Gastroesophageal sphincter (tissue), 4 donors: ENCODE results near the gene SLC35F3. TPM values are rescaled to one million over a fixed set of nuclear protein-coding genes. Genes with fewer than 3 reads are reported as not detected.

Experiments
- ATAC-seq: fragments of 150-250 bp; one replicate; pipeline ENCODE4 v1.9.1; 2016; ENCODE audit warnings: mild to moderate bottlenecking, moderate library complexity
- H3K27ac ChIP-seq, 4 donors: fragments of 200-600 bp; sonication (generic) in 3 of 4; 1 replicate in 3 of 4; 2 replicates in 1 of 4; pipeline ENCODE4 v1.5.1; 2016 to 2019
- H3K27me3 ChIP-seq: fragments of 200-600 bp; sonication (generic); one replicate; pipeline ENCODE4 v1.5.1; 2019
- H3K36me3 ChIP-seq, 2 donors: fragments of 200-600 bp; sonication (generic); one replicate each; pipeline ENCODE4 v1.5.1; 2019; ENCODE audit warnings: control low read depth in 1 of 2
- H3K4me1 ChIP-seq, 3 donors: fragments of 200-600 bp; sonication (generic); 1 replicate in 2 of 3; 2 replicates in 1 of 3; pipeline ENCODE4 v1.5.1; 2016 to 2019; ENCODE audit warnings: control low read depth in 2 of 3
- H3K4me3 ChIP-seq, 2 donors: fragments of 200-600 bp; sonication (generic); one replicate each; pipeline ENCODE4 v1.5.1; 2019; ENCODE audit warnings: mild to moderate bottlenecking in 1 of 2, moderate library complexity in 1 of 2
- H3K9me3 ChIP-seq, 3 donors: fragments of 200-600 bp; sonication (generic); one replicate each; pipeline ENCODE4 v1.5.1; 2017 to 2019; ENCODE audit warnings: control low read depth in 2 of 3
- EP300 ChIP-seq: sonication (generic); formaldehyde crosslinking; IDR thresholded peaks from one replicate; pipeline ENCODE4 v1.6.1; 2017; ENCODE audit warnings: antibody characterized with exemption, mild to moderate bottlenecking
- POLR2A ChIP-seq, 2 donors: fragments of 450-650 bp; IDR thresholded peaks; one replicate each; pipeline ENCODE4 v1.6.1; 2017; ENCODE audit warnings: antibody characterized with exemption in 2 of 2, mild to moderate bottlenecking in 2 of 2, moderate library complexity in 1 of 2
- POLR2AphosphoS5 ChIP-seq: sonication (generic); formaldehyde crosslinking; IDR thresholded peaks from one replicate; pipeline ENCODE4 v1.6.1; 2017; ENCODE audit warnings: antibody characterized with exemption
- WGBS, 2 donors: methylation state at CpG; one replicate each; pipeline ENCODE4 v1.1.5; 2018; ENCODE audit warnings: low coverage in 1 of 2; 5-methylcytosine and 5-hydroxymethylcytosine counted together
- total RNA-seq, 4 donors: library from RNA; depleted of rRNA; stranded (reverse); fragments of >200 nt; gene quantifications; one replicate each; pipeline ENCODE4 v1.1.0, GENCODE V29; 2016
- TF ChIP-seq, protein P1 (sequence below), 4 experiments: fragments of 200-600 bp in 2 of 4; fragments of 450-650 bp in 2 of 4; sonication (generic) in 1 of 4; IDR thresholded peaks; one replicate each; pipeline ENCODE4 v1.5.1; 2017 to 2019; ENCODE audit warnings: antibody characterized with exemption in 4 of 4, mild to moderate bottlenecking in 2 of 4, moderate library complexity in 2 of 4

SLC35F3 gene
- total RNA-seq, 4 donors from 2014 or later = 0.16 to 0.62 (median 0.54) TPM; not detected in 1

DNA sequence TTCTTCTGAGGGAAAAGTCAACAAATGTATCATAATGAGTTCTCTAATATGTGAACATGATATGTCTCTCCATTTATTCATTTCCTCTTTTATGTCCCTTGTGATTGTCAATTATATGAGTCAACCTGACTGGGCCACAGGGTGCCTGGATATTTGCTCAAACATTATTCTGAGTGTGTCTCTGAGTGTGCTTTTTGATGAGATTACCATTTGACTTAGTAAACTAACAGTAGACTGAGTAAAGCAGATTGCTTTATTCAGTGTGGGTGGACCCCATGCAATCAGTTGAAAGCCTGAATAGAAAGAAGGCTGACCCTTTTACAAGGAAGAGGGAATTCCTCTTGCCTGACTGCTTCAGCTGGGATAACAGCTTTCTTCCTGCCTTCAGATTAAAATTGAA lies 142.6 kb downstream of the SLC35F3 start:
- no peak for TF ChIP-seq POLR2A (IDR thresholded peaks at IDR 0.05)
- TF ChIP-seq EP300 = no peak
- TF ChIP-seq POLR2AphosphoS5 = no peak
- TF ChIP-seq, protein P1, sequence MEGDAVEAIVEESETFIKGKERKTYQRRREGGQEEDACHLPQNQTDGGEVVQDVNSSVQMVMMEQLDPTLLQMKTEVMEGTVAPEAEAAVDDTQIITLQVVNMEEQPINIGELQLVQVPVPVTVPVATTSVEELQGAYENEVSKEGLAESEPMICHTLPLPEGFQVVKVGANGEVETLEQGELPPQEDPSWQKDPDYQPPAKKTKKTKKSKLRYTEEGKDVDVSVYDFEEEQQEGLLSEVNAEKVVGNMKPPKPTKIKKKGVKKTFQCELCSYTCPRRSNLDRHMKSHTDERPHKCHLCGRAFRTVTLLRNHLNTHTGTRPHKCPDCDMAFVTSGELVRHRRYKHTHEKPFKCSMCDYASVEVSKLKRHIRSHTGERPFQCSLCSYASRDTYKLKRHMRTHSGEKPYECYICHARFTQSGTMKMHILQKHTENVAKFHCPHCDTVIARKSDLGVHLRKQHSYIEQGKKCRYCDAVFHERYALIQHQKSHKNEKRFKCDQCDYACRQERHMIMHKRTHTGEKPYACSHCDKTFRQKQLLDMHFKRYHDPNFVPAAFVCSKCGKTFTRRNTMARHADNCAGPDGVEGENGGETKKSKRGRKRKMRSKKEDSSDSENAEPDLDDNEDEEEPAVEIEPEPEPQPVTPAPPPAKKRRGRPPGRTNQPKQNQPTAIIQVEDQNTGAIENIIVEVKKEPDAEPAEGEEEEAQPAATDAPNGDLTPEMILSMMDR (IDR thresholded peaks at IDR 0.05) = no peak
- H3K4me3 ChIP-seq = no peak overlapping the region

DNA sequence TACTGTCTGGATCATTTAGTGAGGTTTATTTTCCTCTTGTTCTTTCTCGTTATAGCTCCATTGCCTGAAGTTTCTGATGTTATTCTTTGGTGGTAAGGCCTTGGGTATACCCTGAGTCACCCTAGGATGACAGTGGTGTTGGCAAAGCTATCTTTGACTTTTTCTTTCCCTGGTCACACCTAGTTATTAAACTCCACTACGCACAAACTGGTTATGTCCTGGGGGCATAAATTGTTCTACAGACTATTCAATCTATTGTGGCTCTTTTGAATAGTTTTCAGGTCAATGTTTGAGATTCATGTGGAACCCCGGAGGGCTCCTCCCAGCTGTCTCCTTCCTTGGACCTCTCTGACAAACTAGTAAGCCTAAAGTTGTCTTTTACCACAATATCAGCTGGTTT lies 157.7 kb downstream of the SLC35F3 start:
- Histone ChIP-seq H3K4me1 (no peaks in the 10 kb centered on the region), H3K27me3 (no peaks in the 10 kb centered on the region), H3K4me3 (no peak overlapping the region), H3K36me3 (no peaks in the 10 kb centered on the region), H3K9me3 (peaks cover 0 to 15% (median 0%) of the 10 kb centered on the region in 3 donors), H3K27ac (no peak overlapping the region)
- WGBS, 2 donors = 67 to 94% methylated on average over 1 to 3 of the region's 3 CpGs
- TF ChIP-seq POLR2A (IDR thresholded peaks at IDR 0.05) (no peak), EP300 (no peak), POLR2AphosphoS5 (no peak)
- TF ChIP-seq, protein P1 (IDR thresholded peaks at IDR 0.05) = no peak
- no peak for ATAC-seq

More for the DNA sequence above, 142.6 kb downstream of the SLC35F3 start:
- Histone ChIP-seq H3K4me1 (no peaks in the 10 kb centered on the region), H3K9me3 (peaks cover 0 to 29% (median 0%) of the 10 kb centered on the region in 3 donors), H3K27ac (no peak overlapping the region), H3K36me3 (no peaks in the 10 kb centered on the region), H3K27me3 (no peaks in the 10 kb centered on the region)
- ATAC-seq = no peak

DNA sequence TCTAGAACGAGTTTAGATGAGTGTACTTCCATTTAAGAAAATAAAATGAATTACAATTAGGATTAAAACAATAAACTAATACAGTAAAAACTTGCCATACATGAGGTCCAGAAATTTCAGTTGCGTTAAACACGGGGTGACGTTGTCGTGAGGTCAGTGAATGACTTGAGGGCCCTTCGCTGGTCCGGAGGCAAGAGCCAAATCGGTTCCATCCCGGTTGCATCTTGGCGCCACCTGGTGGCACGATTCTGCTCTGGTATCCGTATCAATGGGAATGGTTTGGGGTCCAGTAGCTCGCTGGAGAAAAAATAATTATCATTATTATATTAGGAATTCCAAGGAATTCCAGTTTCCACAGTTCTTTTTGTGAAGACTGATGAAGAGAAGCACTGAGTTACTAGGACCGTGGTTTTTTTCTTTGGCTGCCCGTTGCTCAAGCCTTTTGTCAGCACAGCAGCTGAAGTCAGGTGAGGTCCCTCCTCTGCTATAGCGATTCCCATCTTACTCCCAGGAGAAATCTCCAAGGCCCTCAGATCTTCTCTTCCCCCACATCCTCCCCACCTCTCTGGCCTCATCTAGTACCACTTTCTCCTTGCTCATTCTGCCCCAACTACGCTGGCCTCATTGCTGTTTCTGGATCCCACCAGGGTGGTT lies 161.4 kb downstream of the SLC35F3 start:
- 19 to 24% methylated on average over 14 to 17 of the region's 17 CpGs for WGBS, 2 donors
- no peak for TF ChIP-seq POLR2A (IDR thresholded peaks at IDR 0.05)
- TF ChIP-seq, protein P1 (IDR thresholded peaks at IDR 0.05) = peak in 3 of 4 experiments; percentile 24 to 59 (median 42)
- H3K9me3 ChIP-seq = peaks cover 0 to 12% (median 0%) of the 10 kb centered on the region in 3 donors
- H3K4me1 ChIP-seq = no peaks in the 10 kb centered on the region
- H3K27ac ChIP-seq = no peak overlapping the region
- H3K27me3 ChIP-seq = no peaks in the 10 kb centered on the region
- H3K36me3 ChIP-seq = no peaks in the 10 kb centered on the region
- H3K4me3 ChIP-seq = no peak overlapping the region
- no peak for ATAC-seq

DNA sequence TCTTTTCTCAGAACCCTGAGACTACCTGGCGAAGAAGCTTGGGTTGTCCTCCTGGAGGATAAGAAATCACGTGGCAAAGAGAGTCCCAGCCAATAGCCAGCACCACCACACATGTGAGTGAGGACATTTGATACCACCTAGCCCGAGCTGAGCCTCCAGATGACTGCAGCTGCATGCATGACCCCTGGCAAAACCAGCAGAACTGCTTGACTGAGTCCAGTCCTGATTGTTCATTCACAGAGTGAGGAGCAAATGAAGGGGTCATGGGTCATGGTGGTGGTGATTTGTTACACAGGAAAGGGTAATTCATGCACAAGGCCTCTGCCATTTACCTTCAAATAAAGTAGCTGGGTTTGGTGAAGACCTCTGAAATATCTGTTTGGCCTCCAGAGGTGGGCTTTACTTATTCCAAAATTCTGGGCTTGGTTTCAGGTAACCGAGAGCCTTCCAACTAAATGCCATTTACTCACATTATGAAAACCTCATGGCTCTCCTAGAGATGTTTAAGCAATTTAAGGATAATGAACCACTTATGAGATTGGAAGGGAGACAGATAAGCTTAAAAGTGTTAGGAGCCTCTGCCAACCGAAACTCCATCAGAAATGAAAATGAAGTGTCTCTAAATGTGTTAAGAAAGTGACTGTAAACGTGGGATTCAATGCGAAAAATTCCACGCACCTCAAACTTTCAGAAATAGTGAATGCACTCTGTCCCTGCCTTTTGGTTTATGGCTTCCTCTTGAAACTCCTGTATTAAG lies 163.3 kb downstream of the SLC35F3 start:
- Histone ChIP-seq H3K4me3 (no peak overlapping the region), H3K36me3 (no peaks in the 10 kb centered on the region), H3K4me1 (no peaks in the 10 kb centered on the region), H3K9me3 (no peaks in the 10 kb centered on the region), H3K27ac (no peak overlapping the region), H3K27me3 (no peaks in the 10 kb centered on the region)
- WGBS, 2 donors = 52 to 58% methylated on average over 7 to 8 of the region's 8 CpGs
- TF ChIP-seq, protein P1 (IDR thresholded peaks at IDR 0.05) = no peak
- TF ChIP-seq POLR2A (IDR thresholded peaks at IDR 0.05) (no peak), EP300 (no peak), POLR2AphosphoS5 (no peak)
- no peak for ATAC-seq

DNA sequence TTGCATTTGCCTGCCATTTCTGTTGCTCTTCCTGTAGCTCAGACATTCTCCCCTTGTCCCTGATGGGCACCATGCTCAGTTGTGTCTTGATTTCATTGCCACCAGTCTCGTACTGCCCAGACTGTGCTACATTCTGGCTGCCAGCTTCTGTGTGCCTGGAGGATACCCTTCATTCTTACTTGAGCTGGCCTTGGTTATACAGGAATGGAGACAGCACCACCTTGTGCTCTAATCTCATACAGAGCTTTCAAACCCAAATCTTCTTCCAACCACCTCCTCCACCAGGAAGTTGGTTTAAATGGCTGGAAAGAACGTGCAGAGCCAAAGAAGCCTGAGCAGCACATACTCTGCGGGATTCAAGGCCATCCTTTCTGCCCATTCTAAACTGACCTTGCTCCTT lies 165.3 kb downstream of the SLC35F3 start:
- no peaks in the 10 kb centered on the region for H3K36me3 ChIP-seq
- H3K4me3 ChIP-seq = no peak overlapping the region
- ATAC-seq = no peak
- H3K9me3 ChIP-seq = peaks cover 0 to 4% (median 0%) of the 10 kb centered on the region in 3 donors
- H3K27ac ChIP-seq = no peak overlapping the region
- 60 to 69% methylated on average over 1 to 3 of the region's 3 CpGs for WGBS, 2 donors
- TF ChIP-seq POLR2AphosphoS5 (no peak), POLR2A (IDR thresholded peaks at IDR 0.05) (no peak), EP300 (no peak)
- TF ChIP-seq, protein P1 (IDR thresholded peaks at IDR 0.05) = no peak
- H3K4me1 ChIP-seq = no peaks in the 10 kb centered on the region
- H3K27me3 ChIP-seq = no peaks in the 10 kb centered on the region
